SK-N-SH treated with all-trans-retinoic acid at 6 μM for 48 hours (cell line): Measurements from ENCODE around the gene EVI5.

Experiments used
- ATAC-seq: fragments of 200-7000 bp; cut with Tn5 transposase; 3 replicates; pipeline ENCODE4 v1.9.1; 2020; ENCODE audit warnings: mild to moderate bottlenecking, moderate library complexity
- BACH2 ChIP-seq: fragments of 250-450 bp; sonication (Bioruptor Pico); IDR thresholded peaks from 2 replicates; pipeline ENCODE4 v1.9.0; 2021; ENCODE audit warnings: mild to moderate bottlenecking, borderline replicate concordance
- CSDC2 ChIP-seq: fragments of 250-450 bp; sonication (Bioruptor Pico); IDR thresholded peaks from 2 replicates; pipeline ENCODE4 v1.5.0; 2020; ENCODE audit warnings: mild to moderate bottlenecking, moderate library complexity
- GLIS3 ChIP-seq: fragments of 250-450 bp; sonication (Bioruptor Pico); IDR thresholded peaks from 2 replicates; pipeline ENCODE4 v1.5.0; 2020; ENCODE audit warnings: mild to moderate bottlenecking, moderate library complexity
- ISL1 ChIP-seq: fragments of 250-450 bp; sonication (Bioruptor Pico); IDR thresholded peaks from 2 replicates; pipeline ENCODE4 v2.1.2; 2022; ENCODE audit warnings: mild to moderate bottlenecking, moderate library complexity
- OSR1 ChIP-seq: fragments of 250-450 bp; sonication (Bioruptor Pico); IDR thresholded peaks from 2 replicates; pipeline ENCODE4 v1.8.0; 2022; ENCODE audit warnings: moderate library complexity, mild to moderate bottlenecking, inconsistent platforms
- PPARA ChIP-seq: fragments of 250-450 bp; sonication (Bioruptor Pico); IDR thresholded peaks from 2 replicates; pipeline ENCODE4 v1.5.0; 2020; ENCODE audit warnings: mild to moderate bottlenecking, borderline replicate concordance
- RARB ChIP-seq: fragments of 250-450 bp; sonication (Bioruptor Pico); IDR thresholded peaks from 2 replicates; pipeline ENCODE4 v1.8.0; 2021; ENCODE audit warnings: mild to moderate bottlenecking, moderate library complexity
- TOX ChIP-seq: fragments of 250-450 bp; sonication (Bioruptor Pico); IDR thresholded peaks from 2 replicates; pipeline ENCODE4 v1.8.0; 2021; ENCODE audit warnings: mild to moderate bottlenecking, moderate library complexity, borderline replicate concordance
- ZC3H10 ChIP-seq: fragments of 250-450 bp; sonication (Bioruptor Pico); IDR thresholded peaks from 2 replicates; pipeline ENCODE4 v1.5.1; 2021; ENCODE audit warnings: mild to moderate bottlenecking, moderate library complexity
- ZFP3 ChIP-seq: fragments of 250-450 bp; sonication (Bioruptor Pico); IDR thresholded peaks from 2 replicates; pipeline ENCODE4 v1.5.0; 2020; ENCODE audit warnings: mild to moderate bottlenecking, moderate library complexity
- ZFP30 ChIP-seq: fragments of 450-650 bp; formaldehyde crosslinking; IDR thresholded peaks from 2 replicates; pipeline ENCODE4 v1.5.0; 2022; ENCODE audit warnings: mild to moderate bottlenecking, moderate library complexity
- ZNF565 ChIP-seq: fragments of 450-650 bp; formaldehyde crosslinking; conservative IDR thresholded peaks from 2 replicates; pipeline ENCODE4 v1.5.0; 2020; ENCODE audit warnings: low read depth, mild to moderate bottlenecking, moderate library complexity
- ZNF70 ChIP-seq: fragments of 450-650 bp; formaldehyde crosslinking; IDR thresholded peaks from 2 replicates; pipeline ENCODE4 v1.5.0; 2020; ENCODE audit warnings: mild to moderate bottlenecking, moderate library complexity
- ZNF8 ChIP-seq: fragments of 450-650 bp; formaldehyde crosslinking; IDR thresholded peaks from 2 replicates; pipeline ENCODE4 v1.5.0; 2020; ENCODE audit warnings: mild to moderate bottlenecking, moderate library complexity
- TF ChIP-seq, protein P1 (sequence below): fragments of 250-450 bp; sonication (Bioruptor Pico); IDR thresholded peaks from 2 replicates; pipeline ENCODE4 v1.5.0; 2020; ENCODE audit warnings: mild to moderate bottlenecking, moderate library complexity
- TF ChIP-seq, protein P2 (sequence below): fragments of 250-450 bp; sonication (Bioruptor Pico); IDR thresholded peaks from 2 replicates; pipeline ENCODE4 v1.8.0; 2020; ENCODE audit warnings: mild to moderate bottlenecking, moderate library complexity, borderline replicate concordance
- TF ChIP-seq, protein P3 (sequence below): fragments of 250-450 bp; sonication (Bioruptor Pico); IDR thresholded peaks from 2 replicates; pipeline ENCODE4 v1.8.0; 2021; ENCODE audit warnings: low read depth, mild to moderate bottlenecking, moderate library complexity, borderline replicate concordance

Gene EVI5

DNA sequence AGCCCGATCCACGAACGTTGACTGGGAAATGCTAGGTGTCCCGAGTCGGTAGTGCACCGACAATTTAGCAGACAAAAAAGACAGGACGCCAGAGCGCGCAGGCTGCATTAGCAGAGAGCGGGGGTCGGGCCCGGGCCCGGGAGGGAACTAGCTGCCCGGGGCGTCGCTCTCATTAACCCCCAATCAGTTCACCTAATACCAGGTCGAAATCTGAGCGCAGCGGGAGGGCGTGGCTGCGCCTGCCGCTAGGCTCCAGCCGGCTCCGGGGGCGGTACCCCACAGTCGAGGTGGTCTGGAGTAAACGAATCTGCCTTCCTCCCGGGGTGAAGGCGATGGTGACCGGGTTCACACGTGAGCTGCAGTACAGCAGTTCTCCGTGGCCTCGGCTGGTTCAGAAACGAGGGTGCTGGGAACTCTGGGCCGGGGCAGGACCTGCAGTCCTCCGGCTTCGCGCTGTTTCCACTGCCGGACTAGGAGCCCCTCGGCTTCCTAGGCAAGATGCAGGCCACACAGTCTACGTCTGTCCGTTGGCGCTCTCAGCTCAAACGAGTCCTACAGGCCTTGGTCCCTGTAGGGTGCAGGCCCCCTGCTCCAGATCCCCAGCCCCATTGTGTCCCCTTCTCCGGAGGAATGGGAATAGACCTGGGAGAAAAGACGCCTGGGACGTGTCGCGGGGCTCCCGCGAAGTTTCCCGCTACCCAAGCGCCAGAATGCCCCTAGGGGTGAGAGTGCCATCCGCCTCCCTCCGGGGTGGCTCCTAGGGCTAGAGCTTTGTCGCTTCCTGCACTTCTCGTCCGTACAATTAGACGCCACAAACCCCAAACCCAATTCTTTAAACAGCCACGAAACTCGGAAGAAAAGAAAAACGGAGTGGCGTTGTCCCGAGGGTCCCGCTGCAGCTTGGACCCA lies 300.2 kb downstream of the EVI5 start (continued):
- TF ChIP-seq, protein P1, sequence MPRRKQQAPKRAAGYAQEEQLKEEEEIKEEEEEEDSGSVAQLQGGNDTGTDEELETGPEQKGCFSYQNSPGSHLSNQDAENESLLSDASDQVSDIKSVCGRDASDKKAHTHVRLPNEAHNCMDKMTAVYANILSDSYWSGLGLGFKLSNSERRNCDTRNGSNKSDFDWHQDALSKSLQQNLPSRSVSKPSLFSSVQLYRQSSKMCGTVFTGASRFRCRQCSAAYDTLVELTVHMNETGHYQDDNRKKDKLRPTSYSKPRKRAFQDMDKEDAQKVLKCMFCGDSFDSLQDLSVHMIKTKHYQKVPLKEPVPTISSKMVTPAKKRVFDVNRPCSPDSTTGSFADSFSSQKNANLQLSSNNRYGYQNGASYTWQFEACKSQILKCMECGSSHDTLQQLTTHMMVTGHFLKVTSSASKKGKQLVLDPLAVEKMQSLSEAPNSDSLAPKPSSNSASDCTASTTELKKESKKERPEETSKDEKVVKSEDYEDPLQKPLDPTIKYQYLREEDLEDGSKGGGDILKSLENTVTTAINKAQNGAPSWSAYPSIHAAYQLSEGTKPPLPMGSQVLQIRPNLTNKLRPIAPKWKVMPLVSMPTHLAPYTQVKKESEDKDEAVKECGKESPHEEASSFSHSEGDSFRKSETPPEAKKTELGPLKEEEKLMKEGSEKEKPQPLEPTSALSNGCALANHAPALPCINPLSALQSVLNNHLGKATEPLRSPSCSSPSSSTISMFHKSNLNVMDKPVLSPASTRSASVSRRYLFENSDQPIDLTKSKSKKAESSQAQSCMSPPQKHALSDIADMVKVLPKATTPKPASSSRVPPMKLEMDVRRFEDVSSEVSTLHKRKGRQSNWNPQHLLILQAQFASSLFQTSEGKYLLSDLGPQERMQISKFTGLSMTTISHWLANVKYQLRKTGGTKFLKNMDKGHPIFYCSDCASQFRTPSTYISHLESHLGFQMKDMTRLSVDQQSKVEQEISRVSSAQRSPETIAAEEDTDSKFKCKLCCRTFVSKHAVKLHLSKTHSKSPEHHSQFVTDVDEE: no peak
- TF ChIP-seq ZFP3 (CRISPR knock-in tag) (no peak), PPARA (no peak), OSR1 (CRISPR knock-in tag) (no peak), ISL1 (no peak)

DNA sequence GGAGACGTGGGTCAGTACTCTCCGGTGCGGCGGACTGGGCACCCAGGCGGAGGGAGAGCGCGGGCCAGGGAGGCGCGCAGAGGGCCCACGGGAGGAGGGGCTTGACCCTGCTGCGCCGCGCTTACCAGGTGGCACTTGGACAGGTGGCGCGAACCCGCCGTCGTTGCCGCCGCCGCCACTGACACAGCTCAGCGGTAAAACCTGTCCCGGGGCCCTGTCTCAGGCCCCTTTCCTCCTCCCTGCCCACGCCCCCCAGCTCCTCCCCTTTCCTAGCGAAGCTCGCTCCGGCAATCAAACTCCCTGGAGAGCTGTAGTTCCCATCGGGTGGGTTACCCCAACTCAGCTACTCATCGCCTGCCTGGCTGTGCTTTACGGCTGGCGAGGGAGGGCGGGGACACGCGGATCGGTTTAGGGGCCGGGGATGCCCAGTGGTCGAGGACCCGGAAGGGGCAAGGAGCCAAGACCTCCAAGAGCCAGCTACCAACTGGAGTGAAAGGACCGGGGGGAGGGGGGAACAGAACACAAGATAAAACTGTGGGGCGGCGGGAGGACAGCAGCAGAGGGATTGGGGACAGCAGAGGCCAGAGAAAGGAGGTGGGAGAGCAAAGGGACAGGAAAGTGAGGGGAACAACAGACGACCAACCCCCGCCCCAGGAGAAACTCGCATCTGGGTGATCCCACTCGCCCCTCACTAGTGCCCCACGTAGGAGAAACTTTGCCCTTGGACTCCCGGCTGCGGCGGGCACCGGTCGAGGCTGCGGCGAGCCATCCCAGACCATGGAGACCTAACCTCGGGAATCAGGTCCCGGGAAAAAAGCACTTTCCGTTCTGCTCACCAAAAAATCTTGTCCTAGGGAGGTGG lies 301.1 kb downstream of the EVI5 start:
- ATAC-seq: peak; percentile 4; the same call in 1 of the 3 replicates
- TF ChIP-seq, protein P2, sequence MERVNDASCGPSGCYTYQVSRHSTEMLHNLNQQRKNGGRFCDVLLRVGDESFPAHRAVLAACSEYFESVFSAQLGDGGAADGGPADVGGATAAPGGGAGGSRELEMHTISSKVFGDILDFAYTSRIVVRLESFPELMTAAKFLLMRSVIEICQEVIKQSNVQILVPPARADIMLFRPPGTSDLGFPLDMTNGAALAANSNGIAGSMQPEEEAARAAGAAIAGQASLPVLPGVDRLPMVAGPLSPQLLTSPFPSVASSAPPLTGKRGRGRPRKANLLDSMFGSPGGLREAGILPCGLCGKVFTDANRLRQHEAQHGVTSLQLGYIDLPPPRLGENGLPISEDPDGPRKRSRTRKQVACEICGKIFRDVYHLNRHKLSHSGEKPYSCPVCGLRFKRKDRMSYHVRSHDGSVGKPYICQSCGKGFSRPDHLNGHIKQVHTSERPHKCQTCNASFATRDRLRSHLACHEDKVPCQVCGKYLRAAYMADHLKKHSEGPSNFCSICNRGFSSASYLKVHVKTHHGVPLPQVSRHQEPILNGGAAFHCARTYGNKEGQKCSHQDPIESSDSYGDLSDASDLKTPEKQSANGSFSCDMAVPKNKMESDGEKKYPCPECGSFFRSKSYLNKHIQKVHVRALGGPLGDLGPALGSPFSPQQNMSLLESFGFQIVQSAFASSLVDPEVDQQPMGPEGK (CRISPR knock-in tag): no peak
- TF ChIP-seq CSDC2: no peak
- TF ChIP-seq ZFP3 (CRISPR knock-in tag): no peak
- no peak for TF ChIP-seq RARB (CRISPR knock-in tag)

DNA sequence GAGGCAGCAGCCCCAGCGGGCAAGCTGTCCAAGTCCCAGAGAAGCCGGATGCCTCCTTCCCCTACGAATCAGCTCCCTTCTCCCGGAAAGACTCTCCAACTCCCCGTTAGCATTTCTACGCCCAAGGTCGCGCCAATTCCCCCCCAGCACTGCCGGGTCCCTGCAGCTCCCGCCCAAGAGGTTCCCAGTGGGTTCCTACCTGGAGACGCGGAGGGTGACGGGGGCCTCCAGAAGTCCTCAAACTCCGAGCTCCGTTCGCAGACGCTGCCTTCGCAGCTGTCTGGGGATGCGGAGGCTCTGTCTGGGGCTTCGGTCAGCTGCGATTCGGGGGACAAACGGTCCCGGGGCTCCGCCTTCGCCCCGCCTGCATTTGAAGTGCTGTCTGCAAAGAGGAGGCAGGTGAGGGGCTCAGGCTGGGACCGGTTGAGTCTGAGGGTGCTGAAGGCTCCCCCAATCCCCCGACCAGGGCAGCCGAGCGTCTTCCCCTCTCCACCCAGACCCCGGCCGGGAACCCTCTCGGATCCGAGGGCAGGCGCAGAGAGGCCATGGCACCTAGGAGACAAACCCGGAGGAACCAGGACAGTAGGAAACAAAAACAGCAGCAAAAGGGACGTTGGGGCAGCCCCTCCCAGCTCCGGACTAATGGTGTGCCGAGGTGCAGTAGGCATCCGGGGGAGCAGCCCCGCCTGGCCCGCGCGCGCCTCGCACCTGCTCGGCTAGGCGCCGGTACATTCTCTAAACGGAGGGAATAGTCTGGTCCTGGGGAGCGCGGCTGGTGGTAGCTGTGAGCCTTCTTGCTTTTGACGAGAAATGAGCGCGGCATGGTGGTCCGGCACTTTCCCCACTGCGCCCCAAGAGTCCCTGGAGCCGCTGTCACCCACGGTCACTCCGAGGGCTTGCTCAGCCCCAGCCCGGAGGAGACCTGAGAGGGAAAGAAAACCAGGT lies 302.0 kb downstream of the EVI5 start:
- no peak for TF ChIP-seq BACH2 (CRISPR knock-in tag)
- no peak for TF ChIP-seq ISL1
- TF ChIP-seq ZNF70 (CRISPR knock-in tag): no peak
- no peak for TF ChIP-seq GLIS3
- ATAC-seq: peak; percentile 7; the same call in 2 of the 3 replicates

DNA sequence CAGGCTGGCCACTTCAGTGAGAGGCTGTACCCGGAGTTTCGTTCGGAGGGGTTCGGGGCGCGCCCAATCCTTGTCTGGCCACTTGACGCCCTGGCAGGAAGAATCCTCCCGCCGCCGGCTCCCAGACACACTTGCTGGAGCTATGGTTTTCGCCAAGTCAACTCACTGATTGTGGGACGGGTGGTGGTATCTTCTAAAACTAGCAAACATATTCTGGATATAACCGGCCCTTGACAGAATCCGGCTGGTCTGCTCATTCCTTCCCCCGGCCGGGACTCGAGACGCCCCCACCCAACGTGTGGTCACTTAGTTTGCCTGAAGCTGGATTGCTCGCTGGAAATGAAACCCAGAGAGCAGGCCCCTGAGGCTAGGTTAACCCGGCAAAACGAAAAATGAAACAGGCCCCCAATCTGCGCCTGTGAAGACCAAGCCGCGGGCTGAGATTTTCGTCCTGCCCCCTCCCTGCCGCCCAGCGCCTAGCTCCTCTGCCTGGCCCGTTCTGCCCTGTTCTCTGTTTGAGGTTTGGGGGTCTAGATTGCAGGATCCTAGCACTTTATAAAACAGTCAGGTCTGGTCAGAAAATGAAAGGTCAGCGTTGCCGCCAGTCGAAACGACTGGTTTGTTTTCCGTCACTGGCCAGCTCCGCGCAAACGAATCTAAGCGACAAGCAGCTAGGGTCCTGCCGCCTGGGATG lies 302.8 kb downstream of the EVI5 start:
- ATAC-seq: no peak; the same call in 1 of the 3 replicates
- no peak for TF ChIP-seq CSDC2
- TF ChIP-seq ZNF8: no peak
- TF ChIP-seq GLIS3: no peak
- TF ChIP-seq ZC3H10 (CRISPR knock-in tag): no peak
- TF ChIP-seq, protein P3, sequence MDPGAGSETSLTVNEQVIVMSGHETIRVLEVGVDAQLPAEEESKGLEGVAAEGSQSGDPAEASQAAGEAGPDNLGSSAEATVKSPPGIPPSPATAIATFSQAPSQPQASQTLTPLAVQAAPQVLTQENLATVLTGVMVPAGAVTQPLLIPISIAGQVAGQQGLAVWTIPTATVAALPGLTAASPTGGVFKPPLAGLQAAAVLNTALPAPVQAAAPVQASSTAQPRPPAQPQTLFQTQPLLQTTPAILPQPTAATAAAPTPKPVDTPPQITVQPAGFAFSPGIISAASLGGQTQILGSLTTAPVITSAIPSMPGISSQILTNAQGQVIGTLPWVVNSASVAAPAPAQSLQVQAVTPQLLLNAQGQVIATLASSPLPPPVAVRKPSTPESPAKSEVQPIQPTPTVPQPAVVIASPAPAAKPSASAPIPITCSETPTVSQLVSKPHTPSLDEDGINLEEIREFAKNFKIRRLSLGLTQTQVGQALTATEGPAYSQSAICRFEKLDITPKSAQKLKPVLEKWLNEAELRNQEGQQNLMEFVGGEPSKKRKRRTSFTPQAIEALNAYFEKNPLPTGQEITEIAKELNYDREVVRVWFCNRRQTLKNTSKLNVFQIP (CRISPR knock-in tag): no peak
- TF ChIP-seq BACH2 (CRISPR knock-in tag): no peak
- TF ChIP-seq ISL1: no peak
- TF ChIP-seq ZNF565 (CRISPR knock-in tag): no peak
- no peak for TF ChIP-seq ZFP3 (CRISPR knock-in tag)

DNA sequence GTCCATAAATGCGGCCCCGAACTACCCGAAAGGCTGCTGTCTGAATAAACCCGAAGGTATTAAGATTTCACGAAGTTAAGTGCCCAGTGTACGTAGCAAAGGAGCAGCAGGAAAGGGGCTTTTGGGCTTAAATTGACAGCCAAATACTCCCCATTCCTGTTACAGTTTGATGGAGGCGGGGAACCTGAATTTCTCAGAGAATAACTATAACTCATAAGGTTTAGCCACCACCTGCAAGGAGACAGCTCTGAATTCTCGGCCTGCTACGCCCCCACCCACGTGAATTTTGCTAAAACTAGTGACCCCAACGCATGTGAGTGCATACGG lies 303.3 kb downstream of the EVI5 start:
- no peak for ATAC-seq
- TF ChIP-seq ZNF70 (CRISPR knock-in tag) (no peak), TOX (CRISPR knock-in tag) (no peak), GLIS3 (no peak), BACH2 (CRISPR knock-in tag) (no peak), ZNF8 (no peak), ISL1 (no peak), ZC3H10 (CRISPR knock-in tag) (no peak), OSR1 (CRISPR knock-in tag) (no peak), ZFP30 (CRISPR knock-in tag) (no peak), ZFP3 (CRISPR knock-in tag) (no peak)
- TF ChIP-seq, protein P3 (CRISPR knock-in tag): no peak
- TF ChIP-seq, protein P1: no peak
